Neural crest cell (in vitro differentiated cells): Measurements from ENCODE around the gene SPIB. TPM values are rescaled to one million over a fixed set of nuclear protein-coding genes. Genes with fewer than 3 reads are reported as not detected.
A peak's percentile ranks its signal among the peaks of the same experiment; 100 is the strongest.

ENCODE experiments used
- DNase-seq: peaks from one replicate; pipeline ENCODE4 v3.0.0; 2021; ENCODE audit warnings: low read depth, mixed read lengths, low spot score
- H3K27ac Mint-ChIP-seq: one replicate; pipeline ENCODE4 v1.8.0; 2021; ENCODE audit warnings: mild to moderate bottlenecking, mixed read lengths; ENCODE audit not compliant: unreplicated experiment
- H3K27me3 Mint-ChIP-seq: 2 replicates; pipeline ENCODE4 v1.8.0; 2021; ENCODE audit warnings: low read depth, mild to moderate bottlenecking, mixed read lengths
- H3K36me3 Mint-ChIP-seq: 2 replicates; pipeline ENCODE4 v1.8.0; 2021; ENCODE audit warnings: low read depth, mild to moderate bottlenecking, mixed read lengths
- H3K4me1 Mint-ChIP-seq: 2 replicates; pipeline ENCODE4 v1.8.0; 2021; ENCODE audit warnings: mixed read lengths
- H3K4me3 Mint-ChIP-seq: one replicate; pipeline ENCODE4 v1.8.0; 2021; ENCODE audit warnings: mild to moderate bottlenecking, mixed read lengths
- H3K9me3 Mint-ChIP-seq: 2 replicates; pipeline ENCODE4 v1.8.0; 2021; ENCODE audit warnings: mixed read lengths
- CTCF ChIP-seq: fragments of 200-600 bp; sonication (generic); conservative IDR thresholded peaks from 2 replicates; pipeline ENCODE4 v1.5.0; 2021; ENCODE audit warnings: antibody characterized with exemption, mild to moderate bottlenecking
- total RNA-seq: library from RNA; stranded (reverse); gene quantifications from 2 replicates; pipeline ENCODE4 v1.2.1, GENCODE V29; 2021

The SPIB gene
- total RNA-seq, 1 donor from 2014 or later: not detected

GRCh38 chr19:50462970-50463369 is 44.2 kb downstream of the SPIB start:
- no peak overlapping the region for H3K4me3 Mint-ChIP-seq
- no peak for TF ChIP-seq CTCF
- H3K36me3 Mint-ChIP-seq: no peaks in the 10 kb centered on the region
- H3K9me3 Mint-ChIP-seq: no peaks in the 10 kb centered on the region
- peaks cover 8% of the 10 kb centered on the region for H3K27me3 Mint-ChIP-seq
- DNase-seq: no peak
- H3K4me1 Mint-ChIP-seq: peaks cover 22% of the 10 kb centered on the region
- no peak overlapping the region for H3K27ac Mint-ChIP-seq

- H3K27ac Mint-ChIP-seq: peak overlapping the region; percentile 78
- DNase-seq: no peak
Measured at GRCh38 chr19:50464348-50464747, 45.6 kb downstream of the SPIB start.

GRCh38 chr19:50465000-50465399 is 46.3 kb downstream of the SPIB start:
- H3K4me3 Mint-ChIP-seq: no peak overlapping the region
- no peak overlapping the region for H3K27ac Mint-ChIP-seq
- DNase-seq: no peak
- peaks cover 26% of the 10 kb centered on the region for H3K4me1 Mint-ChIP-seq
- no peaks in the 10 kb centered on the region for H3K9me3 Mint-ChIP-seq
- no peaks in the 10 kb centered on the region for H3K36me3 Mint-ChIP-seq
- H3K27me3 Mint-ChIP-seq: peaks cover 8% of the 10 kb centered on the region
- TF ChIP-seq CTCF: no peak

More at GRCh38 chr19:50464348-50464747, 45.6 kb downstream of the SPIB start:
- no peak for TF ChIP-seq CTCF
- no peaks in the 10 kb centered on the region for H3K36me3 Mint-ChIP-seq
- H3K4me1 Mint-ChIP-seq: peaks cover 26% of the 10 kb centered on the region
- peaks cover 8% of the 10 kb centered on the region for H3K27me3 Mint-ChIP-seq
- H3K9me3 Mint-ChIP-seq: no peaks in the 10 kb centered on the region
- no peak overlapping the region for H3K4me3 Mint-ChIP-seq

- DNase-seq: peak; percentile 59
- H3K36me3 Mint-ChIP-seq: no peaks in the 10 kb centered on the region
- peaks cover 24% of the 10 kb centered on the region for H3K4me1 Mint-ChIP-seq
- peaks cover 1% of the 10 kb centered on the region for H3K27me3 Mint-ChIP-seq
- no peaks in the 10 kb centered on the region for H3K9me3 Mint-ChIP-seq
- peak overlapping the region; percentile 75 for H3K27ac Mint-ChIP-seq
- H3K4me3 Mint-ChIP-seq: no peak overlapping the region
- TF ChIP-seq CTCF: peak; percentile 62
Measured at GRCh38 chr19:50465986-50466705, 47.4 kb downstream of the SPIB start.

- DNase-seq: no peak
- no peak for TF ChIP-seq CTCF
- no peaks in the 10 kb centered on the region for H3K9me3 Mint-ChIP-seq
- no peaks in the 10 kb centered on the region for H3K27me3 Mint-ChIP-seq
- H3K36me3 Mint-ChIP-seq: no peaks in the 10 kb centered on the region
- H3K4me3 Mint-ChIP-seq: no peak overlapping the region
- peaks cover 20% of the 10 kb centered on the region for H3K4me1 Mint-ChIP-seq
- H3K27ac Mint-ChIP-seq: no peak overlapping the region
Measured at GRCh38 chr19:50466706-50467039, 47.9 kb downstream of the SPIB start.
